Right forelimb (tissue), 1 donor: ENCODE measurements around the gene ARHGAP26.
"Not testable (repeated sequence)": the region's sequence is repeated elsewhere in the genome, so short reads cannot be mapped to it uniquely, and the experiment has no call there.

ENCODE experiments used
- DNase-seq: peaks from one replicate; pipeline ENCODE4 v3.0.0-alpha.2; 2018

Gene ARHGAP26

DNA sequence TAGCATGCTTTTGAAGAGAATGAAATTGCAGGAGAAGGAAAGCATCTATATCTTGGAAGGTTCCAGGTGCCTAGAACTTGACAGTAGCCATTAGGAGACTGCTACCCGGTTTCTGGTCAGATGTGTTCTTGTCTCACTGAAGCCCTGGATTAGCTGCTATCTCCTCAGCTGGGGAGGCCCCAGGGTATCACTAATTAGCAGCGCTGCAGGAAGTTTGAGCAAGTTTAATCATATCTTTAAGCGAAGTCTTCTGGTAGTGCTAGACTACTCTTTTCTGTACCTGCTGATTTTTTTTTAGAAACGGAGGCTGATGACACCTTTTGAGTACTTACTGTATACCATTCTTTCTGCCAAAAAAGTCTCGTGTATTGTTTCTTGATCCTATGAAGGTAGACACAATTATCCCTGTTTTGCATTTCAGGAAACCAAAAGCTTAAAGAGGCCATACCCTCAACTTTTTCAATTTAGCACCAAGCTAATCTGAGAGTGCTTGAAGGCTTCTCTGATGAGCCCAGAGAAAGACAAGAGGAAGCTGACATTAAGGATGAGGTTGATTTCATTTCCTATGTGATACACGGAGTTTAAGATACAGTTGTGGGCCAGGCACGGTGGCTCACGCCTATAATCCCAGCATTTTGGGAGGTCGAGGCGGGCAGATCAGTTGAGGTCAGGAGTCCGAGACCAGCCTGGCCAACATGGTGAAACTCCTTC, 201.3 kb downstream of the ARHGAP26 start:
- DNase-seq: no peak

DNA sequence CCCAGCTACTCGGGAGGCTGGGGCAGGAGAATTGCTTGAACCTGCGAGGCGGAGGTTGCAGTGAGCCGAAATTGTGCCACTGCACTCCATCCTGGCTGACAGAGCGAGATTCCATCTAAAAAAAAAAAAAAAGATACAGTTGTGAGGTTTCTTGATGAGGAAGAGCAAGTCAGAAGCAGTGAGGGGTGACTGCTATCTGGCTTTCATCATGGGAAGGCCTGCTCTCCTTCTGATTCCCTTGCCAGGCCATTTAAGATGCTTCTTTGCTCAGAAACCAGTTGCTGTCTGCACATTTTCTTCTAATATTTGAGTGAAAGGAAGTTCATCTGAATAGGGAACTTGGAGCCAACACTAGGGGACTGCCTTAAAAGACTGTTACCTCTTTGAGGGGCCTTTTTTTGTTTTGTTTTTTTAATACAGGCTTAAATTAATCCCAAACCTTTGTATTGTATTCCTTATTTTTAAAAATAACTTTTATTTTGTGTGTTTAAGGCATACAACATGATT, 201.9 kb downstream of the ARHGAP26 start:
- no peak for DNase-seq

DNA sequence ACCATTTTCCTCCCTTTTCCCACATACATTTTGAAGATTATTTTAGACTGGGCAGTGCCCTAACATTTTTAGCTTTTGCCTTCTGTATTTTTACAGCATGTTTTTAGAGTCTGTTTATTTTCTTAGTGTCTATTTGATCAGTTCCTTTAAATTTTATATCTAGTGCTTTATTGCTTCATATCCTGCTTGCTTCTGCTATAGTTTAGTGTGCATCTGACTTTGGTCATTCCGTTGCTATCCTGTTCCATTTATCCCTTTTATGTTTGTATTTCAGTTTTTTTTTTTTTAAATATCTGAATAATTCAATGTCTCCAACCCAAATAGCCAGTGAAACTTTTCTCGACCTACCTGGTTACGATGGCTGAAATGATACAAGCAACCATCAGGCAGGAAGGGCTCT, 203.8 kb downstream of the ARHGAP26 start:
- DNase-seq: no peak

DNA sequence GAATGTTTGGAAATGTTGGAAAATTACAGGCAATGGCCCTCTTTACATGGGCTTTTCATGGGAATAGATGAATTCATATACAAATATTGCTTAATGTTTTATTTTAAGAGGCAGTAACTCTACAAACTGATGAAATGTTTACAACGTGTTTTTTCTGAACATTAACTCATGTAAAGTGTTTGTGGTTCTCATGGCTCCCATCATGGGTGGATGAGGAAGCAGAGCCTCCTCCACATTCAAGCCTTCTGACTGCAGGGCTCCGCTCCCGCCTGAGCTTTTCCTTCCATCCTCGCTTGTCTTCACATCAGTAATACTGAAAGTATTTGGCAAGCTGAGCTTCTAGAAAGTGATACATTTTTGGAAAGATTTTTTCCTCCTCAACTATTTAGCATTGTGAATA, 204.2 kb downstream of the ARHGAP26 start:
- no peak for DNase-seq

DNA sequence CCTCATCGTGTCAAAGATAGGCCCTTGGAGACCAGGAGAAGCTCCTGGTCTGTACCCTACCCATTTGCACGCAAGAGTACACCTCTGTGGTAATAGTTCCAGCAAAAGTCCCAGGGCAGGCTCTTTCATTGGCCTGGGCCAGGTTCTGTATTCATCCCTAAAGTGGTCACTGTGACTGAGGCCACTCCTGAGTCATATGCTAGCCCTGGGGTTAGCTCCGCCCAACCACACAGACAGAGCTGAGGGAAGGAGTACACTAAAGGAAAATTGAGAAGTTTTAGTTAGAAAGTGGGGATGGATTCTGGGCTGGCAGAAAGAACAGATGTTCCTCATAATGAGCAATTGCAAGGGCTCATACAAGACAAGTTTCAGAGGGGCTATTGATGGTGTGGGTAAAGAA, 206.7 kb downstream of the ARHGAP26 start:
- no peak for DNase-seq

DNA sequence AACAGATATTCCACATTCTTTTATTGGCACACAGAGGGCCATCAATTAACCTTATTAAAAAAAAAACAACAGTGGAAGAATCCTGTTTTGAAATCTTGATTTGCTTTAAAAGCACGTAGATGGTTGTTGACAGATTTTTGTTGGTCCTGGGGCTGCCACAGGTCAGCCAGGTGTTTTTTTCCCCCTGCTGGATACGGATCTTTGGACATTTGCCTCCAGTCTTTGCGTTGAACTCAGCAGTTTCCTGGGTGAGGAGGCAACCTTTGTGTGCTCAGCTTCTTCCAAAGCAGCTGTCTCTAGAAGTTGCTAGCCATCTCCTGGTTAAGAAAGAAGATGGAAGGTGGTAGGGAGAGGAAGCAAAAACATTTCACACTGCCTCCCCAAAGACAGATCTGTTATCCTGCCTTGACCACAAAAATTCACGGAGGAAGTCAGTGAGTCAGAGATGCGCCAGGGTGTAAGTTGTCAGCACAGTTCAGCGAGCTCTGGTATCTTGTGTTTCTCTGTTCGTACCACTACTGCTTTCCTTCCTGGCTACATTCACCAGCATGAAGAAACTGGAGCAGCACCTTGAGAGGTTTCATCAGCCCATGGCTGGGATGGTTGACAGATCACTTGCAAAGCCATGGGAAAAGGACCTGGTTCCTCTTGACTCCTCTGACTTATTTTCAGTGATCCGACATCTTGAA, 207.3 kb downstream of the ARHGAP26 start:
- DNase-seq: no peak

DNA sequence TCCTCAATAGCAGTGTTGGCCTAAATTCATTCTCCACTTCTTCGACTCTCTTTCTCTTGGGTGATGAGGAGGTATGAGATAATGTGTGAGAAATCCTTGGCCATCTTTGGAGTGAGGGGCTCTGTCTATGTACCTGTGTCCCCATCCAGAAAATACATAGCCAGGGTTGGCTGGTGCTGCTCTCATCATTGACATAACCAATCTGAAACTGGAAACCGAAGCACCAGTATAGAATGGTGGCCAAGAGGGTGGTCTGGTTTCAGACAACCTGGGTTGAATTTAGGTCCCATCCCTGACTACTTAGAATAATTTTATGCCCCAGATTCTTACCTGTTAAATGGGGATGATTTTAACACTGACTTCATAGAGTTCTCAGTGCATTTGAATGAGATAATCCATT, 208.1 kb downstream of the ARHGAP26 start:
- no peak for DNase-seq

- DNase-seq: no peak
These were observed 208.5 kb downstream of the ARHGAP26 start for GRCh38 chr5:142978726-142979125.

DNA sequence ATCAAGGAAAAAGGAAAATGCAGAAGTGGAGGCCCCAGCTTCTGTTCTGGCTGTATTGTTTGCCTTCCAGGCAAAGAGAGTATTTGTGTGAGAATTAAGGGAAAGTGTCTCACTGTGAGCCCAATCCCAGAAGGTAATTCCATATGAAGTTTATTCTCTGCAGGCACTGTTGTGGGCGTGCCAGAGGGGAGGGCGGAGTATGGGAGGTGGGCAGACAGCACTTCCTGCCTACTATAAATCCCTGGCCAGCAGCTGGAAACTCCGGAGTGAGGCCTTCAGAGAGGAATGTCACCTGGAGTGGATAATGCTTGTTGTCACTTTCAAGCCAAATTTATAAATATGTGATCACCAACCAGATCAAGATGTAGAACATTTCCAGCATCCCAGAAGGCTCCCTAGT, 209.5 kb downstream of the ARHGAP26 start:
- DNase-seq: no peak

DNA sequence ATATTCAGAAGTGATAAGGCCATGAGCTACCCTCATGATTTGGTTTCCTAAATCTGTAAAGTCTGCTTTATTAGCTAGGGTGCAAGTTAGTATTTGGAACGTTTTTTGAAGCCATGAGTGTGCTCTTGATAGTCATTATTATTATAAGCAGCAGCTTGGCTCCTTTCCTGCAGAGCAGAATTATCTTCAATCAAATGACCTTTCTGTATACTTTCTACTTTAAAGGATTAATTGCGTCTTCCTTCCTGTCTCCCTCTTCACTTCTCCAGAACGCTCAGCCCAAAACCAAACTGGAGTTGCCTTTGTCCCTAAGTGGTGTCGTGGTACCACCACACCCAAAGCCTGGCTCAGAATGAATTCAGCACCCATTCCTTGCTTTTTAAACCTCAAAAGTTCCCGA, 211.3 kb downstream of the ARHGAP26 start:
- no peak for DNase-seq

DNA sequence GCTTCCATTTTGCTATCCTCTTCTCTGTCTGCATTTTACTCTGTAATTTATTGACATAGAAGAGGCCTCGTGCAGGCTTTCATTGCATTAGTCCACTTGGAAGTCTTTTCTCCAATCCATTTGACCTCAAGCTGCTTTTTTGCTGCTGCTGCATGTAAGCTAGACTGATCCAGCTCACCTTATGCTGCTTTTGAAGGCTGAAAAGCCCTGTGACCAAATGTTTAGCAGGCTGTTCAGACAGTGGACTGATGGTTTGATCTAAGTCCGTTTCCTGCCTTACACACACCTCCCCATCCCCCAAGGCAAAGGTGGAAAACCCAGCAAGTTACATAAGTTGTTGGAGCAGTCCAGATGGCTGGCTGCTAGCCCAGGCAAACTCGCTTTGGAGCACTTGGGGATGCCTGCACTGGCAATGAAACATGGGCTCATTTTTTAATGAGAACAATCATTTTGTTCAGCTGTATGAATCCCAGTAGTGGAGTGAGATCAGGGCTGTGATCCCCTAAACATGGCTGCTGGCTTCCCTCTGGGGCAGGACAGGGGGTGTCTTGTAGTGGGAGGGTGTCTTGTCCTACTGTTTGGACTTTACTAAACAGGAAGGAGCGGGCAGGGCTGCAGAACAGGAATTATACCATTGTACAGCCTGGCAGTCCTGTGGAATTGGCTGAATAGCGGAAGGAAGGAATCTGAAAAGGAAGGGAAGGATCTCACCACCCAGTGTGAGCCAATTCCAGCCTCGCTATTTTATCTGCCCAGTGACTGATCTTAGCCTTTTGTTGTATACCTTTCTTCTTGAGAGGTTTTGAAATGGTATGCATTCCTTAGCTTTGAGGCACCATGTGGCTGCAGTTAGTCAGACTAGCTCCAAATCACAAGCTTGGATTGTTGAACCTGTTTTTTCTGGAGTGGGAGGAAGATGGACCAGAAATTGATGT, 212.0 kb downstream of the ARHGAP26 start:
- DNase-seq: peak; percentile 81

- no peak for DNase-seq
These were observed 212.6 kb downstream of the ARHGAP26 start for GRCh38 chr5:142982821-142983200.

- no peak for DNase-seq
These were observed 213.8 kb downstream of the ARHGAP26 start for GRCh38 chr5:142984011-142984410.

DNA sequence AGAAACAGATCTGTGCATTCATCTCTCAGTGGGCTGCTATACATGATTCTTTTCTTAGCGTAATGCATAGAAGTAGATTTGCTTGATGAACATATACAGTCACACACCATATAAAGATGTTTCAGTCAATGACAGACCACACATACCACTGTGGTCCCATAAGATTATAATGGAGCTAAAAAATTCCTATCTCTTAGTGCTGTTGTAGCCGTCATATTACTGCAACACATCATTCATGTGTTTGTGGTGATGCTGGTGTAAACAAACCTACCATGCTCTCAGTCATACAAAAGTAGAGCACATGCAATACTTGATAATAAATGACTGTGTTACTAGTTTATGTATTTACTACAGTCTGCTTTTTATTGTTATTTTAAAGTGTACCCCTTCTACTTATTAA, 214.3 kb downstream of the ARHGAP26 start:
- DNase-seq: no peak

GRCh38 chr5:142989270-142989669, 219.1 kb downstream of the ARHGAP26 start:
- DNase-seq: not testable (repeated sequence)

DNA sequence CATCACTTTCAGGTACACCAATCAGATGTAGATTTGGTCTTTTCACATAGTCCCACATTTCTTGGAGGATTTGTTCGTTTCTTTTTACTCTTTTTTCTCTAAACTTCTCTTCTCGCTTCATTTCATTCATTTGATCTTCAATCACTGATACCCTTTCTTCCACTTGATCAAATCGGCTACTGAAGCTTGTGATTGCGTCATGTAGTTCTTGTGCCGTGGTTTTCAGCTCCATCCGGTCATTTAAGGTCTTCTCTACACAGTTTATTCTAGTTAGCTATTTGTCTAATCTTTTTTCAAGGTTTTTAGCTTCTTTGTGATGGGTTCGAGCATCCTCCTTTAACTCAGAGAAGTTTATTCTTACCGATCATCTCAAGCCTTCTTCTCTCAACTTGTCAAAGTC, 219.9 kb downstream of the ARHGAP26 start:
- not testable (repeated sequence) for DNase-seq

GRCh38 chr5:142994218-142994617, 224.0 kb downstream of the ARHGAP26 start:
- DNase-seq: no peak

- DNase-seq: not testable (repeated sequence)
These were observed 225.4 kb downstream of the ARHGAP26 start for GRCh38 chr5:142995621-142996020.

DNA sequence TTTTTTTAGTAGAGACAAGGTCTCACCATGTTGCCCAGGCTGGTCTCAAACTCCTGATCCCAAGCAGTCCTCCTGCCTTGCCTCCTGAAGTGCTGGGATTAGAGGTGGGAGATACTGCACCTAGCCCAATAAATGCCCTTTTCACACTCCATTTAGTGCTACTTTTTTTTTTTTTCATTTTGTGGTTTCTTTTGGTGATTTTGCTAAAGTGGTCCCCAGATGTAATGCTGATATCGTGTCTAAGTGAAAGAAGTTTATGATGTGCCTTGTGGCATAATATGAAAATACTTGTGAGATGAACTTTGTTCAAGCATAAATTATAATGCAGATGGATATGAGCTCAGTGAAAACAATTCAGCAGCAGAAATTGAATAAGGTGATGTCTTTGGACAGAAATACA, 227.4 kb downstream of the ARHGAP26 start:
- DNase-seq: no peak

DNA sequence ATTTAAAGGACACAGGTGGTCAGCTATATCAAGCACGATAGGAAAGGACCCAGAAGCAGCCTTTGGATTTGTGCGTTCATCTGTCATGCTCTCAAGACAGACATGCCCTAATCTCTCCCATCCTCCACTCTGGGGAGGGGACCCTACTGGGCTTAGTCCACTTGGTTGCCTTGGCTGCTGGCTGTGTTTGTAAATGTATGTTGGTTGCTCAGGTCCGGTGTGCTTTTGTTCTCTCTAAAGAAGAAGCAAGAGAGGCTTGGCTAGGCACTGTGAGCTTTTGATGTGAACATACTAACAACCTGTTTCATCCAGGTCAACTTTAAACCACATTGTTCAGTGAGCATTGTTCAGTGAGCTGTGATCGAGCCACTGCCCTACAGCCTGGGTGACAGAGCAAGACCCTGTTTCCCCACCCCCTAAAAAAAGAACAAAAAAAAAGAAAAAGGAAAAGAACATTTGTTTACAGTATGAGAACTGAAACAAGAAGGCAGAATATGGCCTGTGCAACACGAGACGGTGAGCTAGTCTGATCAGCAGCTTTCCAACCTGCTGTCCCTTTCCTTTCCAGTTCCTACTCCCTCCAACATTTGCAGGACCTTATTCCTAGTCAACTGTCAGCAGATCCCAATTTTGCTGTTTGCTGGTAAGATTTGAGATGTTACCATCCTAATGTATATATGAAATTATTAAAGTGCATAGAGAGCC, 228.3 kb downstream of the ARHGAP26 start:
- no peak for DNase-seq

DNA sequence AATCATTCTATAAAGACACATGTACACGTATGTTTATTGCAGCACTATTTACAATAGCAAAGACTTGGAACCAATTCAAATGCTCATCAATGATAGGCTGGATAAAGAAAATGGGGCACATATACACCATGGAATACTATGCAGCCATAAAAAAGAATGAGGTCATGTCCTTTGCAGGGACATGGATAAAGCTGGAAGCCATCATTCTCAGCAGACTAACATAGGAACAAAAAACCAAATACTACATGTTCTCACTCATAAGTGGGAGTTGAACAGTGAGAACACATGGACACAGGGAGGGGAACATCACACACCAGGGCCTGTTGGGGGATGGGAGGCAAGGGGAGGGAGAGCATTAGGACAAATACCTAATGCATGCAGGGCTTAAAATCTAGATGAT, 230.4 kb downstream of the ARHGAP26 start:
- not testable (repeated sequence) for DNase-seq

GRCh38 chr5:143001764-143002351, 231.7 kb downstream of the ARHGAP26 start:
- DNase-seq: no peak
